Measurements from ENCODE around the gene RIC8B.

GRCh38 chr12:106889326-106889725 lies 114.8 kb downstream of the RIC8B start:
- TF ChIP-seq ELF4 (IDR thresholded peaks at IDR 0.05) (no peak), FOXM1 (IDR thresholded peaks at IDR 0.05; ENCODE audit: borderline replicate concordance) (no peak), TARDBP (IDR thresholded peaks at IDR 0.05) (no peak), PKNOX1 (IDR thresholded peaks at IDR 0.05) (no peak), FOXA1 (IDR thresholded peaks at IDR 0.05) (no peak), SP1 (IDR thresholded peaks at IDR 0.05) (no peak), NFRKB (IDR thresholded peaks at IDR 0.05) (no peak), SUZ12 (IDR thresholded peaks at IDR 0.05) (no peak), HDGF (IDR thresholded peaks at IDR 0.05; ENCODE audit: borderline replicate concordance) (no peak), L3MBTL2 (conservative IDR thresholded peaks at IDR 0.05) (no peak)

All from HEK293T (cell line).